SU-DHL-6 (cell line): ENCODE measurements around the gene RARS2.
"Not testable (repeated sequence)": the region's sequence is repeated elsewhere in the genome, so short reads cannot be mapped to it uniquely, and the experiment has no call there.

Experiments
- EZH2phosphoT487 ChIP-seq: fragments of 200-600 bp; sonication (generic), shearing (Covaris generic); conservative IDR thresholded peaks from 2 replicates; pipeline ENCODE4 v1.6.1; 2018; ENCODE audit warnings: mild to moderate bottlenecking, antibody characterized with exemption, low read length, moderate library complexity, mixed read lengths
- TF ChIP-seq, protein P1 (sequence below): fragments of 200-600 bp; sonication (generic); IDR thresholded peaks from one replicate; pipeline ENCODE4 v1.5.1; 2017; ENCODE audit warnings: antibody characterized with exemption, mild to moderate bottlenecking, low read length, moderate library complexity; ENCODE audit not compliant: insufficient read depth, poor library complexity, severe bottlenecking

- TF ChIP-seq, protein P1, sequence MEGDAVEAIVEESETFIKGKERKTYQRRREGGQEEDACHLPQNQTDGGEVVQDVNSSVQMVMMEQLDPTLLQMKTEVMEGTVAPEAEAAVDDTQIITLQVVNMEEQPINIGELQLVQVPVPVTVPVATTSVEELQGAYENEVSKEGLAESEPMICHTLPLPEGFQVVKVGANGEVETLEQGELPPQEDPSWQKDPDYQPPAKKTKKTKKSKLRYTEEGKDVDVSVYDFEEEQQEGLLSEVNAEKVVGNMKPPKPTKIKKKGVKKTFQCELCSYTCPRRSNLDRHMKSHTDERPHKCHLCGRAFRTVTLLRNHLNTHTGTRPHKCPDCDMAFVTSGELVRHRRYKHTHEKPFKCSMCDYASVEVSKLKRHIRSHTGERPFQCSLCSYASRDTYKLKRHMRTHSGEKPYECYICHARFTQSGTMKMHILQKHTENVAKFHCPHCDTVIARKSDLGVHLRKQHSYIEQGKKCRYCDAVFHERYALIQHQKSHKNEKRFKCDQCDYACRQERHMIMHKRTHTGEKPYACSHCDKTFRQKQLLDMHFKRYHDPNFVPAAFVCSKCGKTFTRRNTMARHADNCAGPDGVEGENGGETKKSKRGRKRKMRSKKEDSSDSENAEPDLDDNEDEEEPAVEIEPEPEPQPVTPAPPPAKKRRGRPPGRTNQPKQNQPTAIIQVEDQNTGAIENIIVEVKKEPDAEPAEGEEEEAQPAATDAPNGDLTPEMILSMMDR, result not testable (repeated sequence)
- not testable (repeated sequence) for TF ChIP-seq EZH2phosphoT487
Measured at GRCh38 chr6:87613018-87613417, 23.2 kb upstream of the RARS2 start.
